Glutamatergic neuron (in vitro differentiated cells): Measurements from ENCODE around the gene ITPRID2. TPM values are rescaled to one million over a fixed set of nuclear protein-coding genes. Genes with fewer than 3 reads are reported as not detected.

Source experiments
- DNase-seq: peaks from one replicate; pipeline ENCODE4 v3.0.0; 2022
- H3K27ac Mint-ChIP-seq: one replicate; pipeline ENCODE4 v1.8.0; 2020; ENCODE audit warnings: mild to moderate bottlenecking, mixed read lengths, inconsistent platforms; ENCODE audit not compliant: unreplicated experiment
- H3K27me3 Mint-ChIP-seq: one replicate; pipeline ENCODE4 v1.8.0; 2020; ENCODE audit warnings: mild to moderate bottlenecking, moderate library complexity, mixed read lengths, inconsistent platforms; ENCODE audit not compliant: unreplicated experiment
- H3K36me3 Mint-ChIP-seq: one replicate; pipeline ENCODE4 v1.8.0; 2020; ENCODE audit warnings: mild to moderate bottlenecking, mixed read lengths, inconsistent platforms; ENCODE audit not compliant: unreplicated experiment
- H3K4me1 Mint-ChIP-seq: one replicate; pipeline ENCODE4 v1.8.0; 2020; ENCODE audit warnings: mild to moderate bottlenecking, low read depth, mixed read lengths, inconsistent platforms; ENCODE audit not compliant: unreplicated experiment
- H3K4me3 Mint-ChIP-seq: one replicate; pipeline ENCODE4 v1.8.0; 2020; ENCODE audit warnings: mild to moderate bottlenecking, mixed read lengths, inconsistent platforms; ENCODE audit not compliant: unreplicated experiment
- H3K9me3 Mint-ChIP-seq: one replicate; pipeline ENCODE4 v1.8.0; 2020; ENCODE audit warnings: mild to moderate bottlenecking, moderate library complexity, mixed read lengths, inconsistent platforms; ENCODE audit not compliant: unreplicated experiment
- CTCF ChIP-seq: fragments of 200-600 bp; sonication (generic); IDR thresholded peaks from one replicate; pipeline ENCODE4 v1.5.0; 2021; ENCODE audit not compliant: partially characterized antibody, unreplicated experiment
- total RNA-seq: library from RNA; stranded (reverse); fragmentation: NEBNext Ultra II Directional; extraction: Animal tissue kit (Norgen Biotek cat#: 25700); gene quantifications from one replicate; pipeline ENCODE4 v1.2.1, GENCODE V29; 2021; ENCODE audit not compliant: unreplicated experiment

ITPRID2 gene
- total RNA-seq, 1 donor from 2014 or later = 32.8 TPM

GRCh38 chr2:181892799-181893435, 1.4 kb downstream of the ITPRID2 start:
- H3K4me1 Mint-ChIP-seq = peaks cover 4% of the 10 kb centered on the region
- peak overlapping the region; percentile 96 for H3K4me3 Mint-ChIP-seq
- no peaks in the 10 kb centered on the region for H3K36me3 Mint-ChIP-seq
- H3K9me3 Mint-ChIP-seq = peaks cover 9% of the 10 kb centered on the region
- no peak for DNase-seq
- H3K27ac Mint-ChIP-seq = peak overlapping the region; percentile 88
- H3K27me3 Mint-ChIP-seq = peaks cover 6% of the 10 kb centered on the region
- no peak for TF ChIP-seq CTCF

- Mint-ChIP-seq H3K36me3 (no peaks in the 10 kb centered on the region), H3K27me3 (peaks cover 6% of the 10 kb centered on the region), H3K9me3 (peaks cover 9% of the 10 kb centered on the region), H3K4me1 (peaks cover 4% of the 10 kb centered on the region), H3K27ac (no peak overlapping the region), H3K4me3 (no peak overlapping the region)
- no peak for TF ChIP-seq CTCF
- DNase-seq = no peak
These were observed 2.9 kb downstream of the ITPRID2 start for GRCh38 chr2:181894381-181894780.

GRCh38 chr2:181895818-181896217, 4.3 kb downstream of the ITPRID2 start:
- H3K36me3 Mint-ChIP-seq = no peaks in the 10 kb centered on the region
- peaks cover 4% of the 10 kb centered on the region for H3K4me1 Mint-ChIP-seq
- no peak for DNase-seq
- H3K9me3 Mint-ChIP-seq = peaks cover 9% of the 10 kb centered on the region
- peaks cover 4% of the 10 kb centered on the region for H3K27me3 Mint-ChIP-seq
- H3K4me3 Mint-ChIP-seq = no peak overlapping the region
- TF ChIP-seq CTCF = no peak
- H3K27ac Mint-ChIP-seq = no peak overlapping the region

GRCh38 chr2:181896286-181896685, 4.8 kb downstream of the ITPRID2 start:
- no peaks in the 10 kb centered on the region for H3K36me3 Mint-ChIP-seq
- DNase-seq = no peak
- H3K9me3 Mint-ChIP-seq = peaks cover 7% of the 10 kb centered on the region
- TF ChIP-seq CTCF = no peak
- H3K27me3 Mint-ChIP-seq = peaks cover 2% of the 10 kb centered on the region
- H3K4me1 Mint-ChIP-seq = peaks cover 4% of the 10 kb centered on the region
- H3K4me3 Mint-ChIP-seq = no peak overlapping the region
- no peak overlapping the region for H3K27ac Mint-ChIP-seq

DNA sequence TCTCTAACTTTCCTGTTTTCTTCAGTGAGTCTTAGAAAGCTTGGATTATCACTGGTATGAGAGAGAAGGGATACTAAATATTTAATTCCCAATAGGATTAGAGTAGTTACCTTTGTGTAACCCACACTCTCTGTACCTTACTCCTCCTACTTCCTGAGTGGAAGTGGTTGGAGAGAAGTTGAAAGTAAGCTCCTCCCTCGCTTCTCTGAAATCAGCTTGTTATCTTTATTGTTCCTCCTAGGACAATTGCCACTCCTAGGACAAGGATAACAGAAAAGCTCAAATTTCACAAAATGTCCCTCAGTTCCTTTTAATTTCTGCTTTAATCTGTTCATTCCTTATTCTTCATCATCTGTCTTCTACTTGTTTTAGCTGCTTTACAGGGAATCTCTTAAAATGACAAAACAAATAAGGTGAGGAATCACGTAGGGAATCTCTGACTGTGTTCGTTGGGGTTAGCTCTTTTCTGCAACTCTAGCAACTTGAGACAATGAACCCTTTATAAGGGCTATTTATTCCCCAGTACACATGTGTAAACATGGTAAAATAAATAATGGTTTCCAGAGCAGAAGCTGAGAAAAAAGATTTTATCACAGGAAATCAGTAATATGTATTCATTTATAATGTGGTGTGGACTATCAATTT, 8.6 kb downstream of the ITPRID2 start:
- Mint-ChIP-seq H3K27me3 (no peaks in the 10 kb centered on the region), H3K27ac (no peak overlapping the region), H3K9me3 (no peaks in the 10 kb centered on the region), H3K36me3 (no peaks in the 10 kb centered on the region), H3K4me1 (no peaks in the 10 kb centered on the region), H3K4me3 (no peak overlapping the region)
- DNase-seq = no peak
- no peak for TF ChIP-seq CTCF
